HCT116 (cell line): ENCODE data around the gene TMEM204. TPM values are rescaled to one million over a fixed set of nuclear protein-coding genes. Genes with fewer than 3 reads are reported as not detected.

Experiments used
- ATAC-seq: fragments of 200-7000 bp; cut with Tn5 transposase; 2 replicates; pipeline ENCODE4 v1.9.1; 2020; ENCODE audit warnings: mild to moderate bottlenecking, moderate library complexity
- BruUV-seq: library from RNA; stranded (reverse); fragments of 400-500 nt; replicated peaks from 2 replicates; lab custom pipeline; 2021; lab: Mats Ljungman, UMichigan
- CTCF ChIA-PET: fragments of 300-600 bp; sonication (Branson Sonifier 250); formaldehyde crosslinking; loops from one replicate; lab custom pipeline; 2021; ENCODE audit warnings: antibody characterized with exemption; lab: Charles Lee
- POLR2A ChIA-PET: fragments of 300-600, 350-600 bp; sonication (Branson Sonifier 250); formaldehyde crosslinking; loops from one replicate; lab custom pipeline; 2021; ENCODE audit warnings: antibody characterized with exemption; lab: Charles Lee
- RAD21 ChIA-PET, 2 experiments: fragments of 300-600 bp; sonication (Branson Sonifier 250); formaldehyde crosslinking; loops; one replicate each; lab custom pipeline; 2023; ENCODE audit warnings: low total read pairs in 2 of 2; ENCODE audit not compliant: uncharacterized antibody in 2 of 2, unreplicated experiment in 2 of 2, low non-redundant PET in 1 of 2; lab: Charles Lee
- DNase-seq: peaks from one replicate; pipeline ENCODE4 v3.0.0-alpha.2; 2010; ENCODE audit warnings: low read depth, low spot score
- H2AFZ ChIP-seq: fragments of 200-600 bp; shearing (Covaris generic), sonication (generic); 2 replicates; pipeline ENCODE4 v1.6.1; 2017; ENCODE audit warnings: low read depth, mixed run types, mixed read lengths, antibody characterized with exemption, low read length; ENCODE audit not compliant: poor library complexity, severe bottlenecking
- H3K27ac ChIP-seq: 2 replicates; pipeline ENCODE4 v1.5.1; 2012; ENCODE audit warnings: low read depth, low read length
- H3K27me3 ChIP-seq: fragments of 200-600 bp; sonication (generic); 2 replicates; pipeline ENCODE4 v1.6.1; 2016; ENCODE audit warnings: mixed run types, low read length, mixed read lengths; ENCODE audit not compliant: insufficient read depth
- H3K36me3 ChIP-seq, 2 experiments: fragments of 200-500 bp in 1 of 2; fragments of 200-600 bp in 1 of 2; sonication (Bioruptor generic) in 1 of 2; sonication (generic) in 1 of 2; 2 replicates each; pipeline versions ENCODE4 v1.5.1 to v1.6.1; 2014 to 2016; ENCODE audit warnings: low read length in 2 of 2, inconsistent platforms in 1 of 2, mixed read lengths in 1 of 2, mixed run types in 1 of 2; ENCODE audit not compliant: insufficient read depth in 2 of 2, control insufficient read depth in 1 of 2
- H3K4me1 ChIP-seq, 2 experiments: fragments of 200-600 bp in 1 of 2; sonication (generic) in 1 of 2; 2 replicates each; pipeline versions ENCODE4 v1.5.1 to v1.6.1; 2012 to 2017; ENCODE audit warnings: low read length in 2 of 2, inconsistent platforms in 1 of 2, mild to moderate bottlenecking in 1 of 2, mixed read lengths in 1 of 2, mixed run types in 1 of 2, moderate library complexity in 1 of 2; ENCODE audit not compliant: insufficient read depth in 2 of 2, control insufficient read depth in 1 of 2
- H3K4me2 ChIP-seq: fragments of 200-600 bp; sonication (generic); 2 replicates; pipeline ENCODE4 v1.6.1; 2017; ENCODE audit warnings: mixed run types, low read length, mixed read lengths
- H3K4me3 ChIP-seq, 2 experiments: fragments of 200-600 bp in 1 of 2; sonication (generic) in 1 of 2; replicated peaks in 1 of 2; 2 replicates each; pipeline ENCODE4 v1.5.1; 2011 to 2016; ENCODE audit warnings: low read length in 2 of 2, control low read depth in 1 of 2, low read depth in 1 of 2, mild to moderate bottlenecking in 1 of 2, mixed read lengths in 1 of 2, mixed run types in 1 of 2
- H3K79me2 ChIP-seq: fragments of 200-600 bp; sonication (generic); 2 replicates; pipeline ENCODE4 v1.6.1; 2017; ENCODE audit warnings: mild to moderate bottlenecking, mixed run types, low read length, moderate library complexity, mixed read lengths; ENCODE audit not compliant: insufficient read depth
- H3K9ac ChIP-seq: fragments of 200-600 bp; sonication (generic); 2 replicates; pipeline ENCODE4 v1.6.1; 2016; ENCODE audit warnings: low read length, mixed read lengths
- H3K9me2 ChIP-seq: fragments of 200-600 bp; sonication (generic), shearing (Covaris generic); 2 replicates; pipeline ENCODE4 v1.6.1; 2017; ENCODE audit warnings: mixed run types, mild to moderate bottlenecking, moderate library complexity; ENCODE audit not compliant: insufficient read depth
- H3K9me3 ChIP-seq, 2 experiments: fragments of 200-500 bp in 1 of 2; fragments of 200-600 bp in 1 of 2; sonication (Bioruptor generic) in 1 of 2; sonication (generic) in 1 of 2; 2 replicates each; pipeline ENCODE4 v1.6.1; 2014 to 2017; ENCODE audit warnings: low read length in 2 of 2, mixed read lengths in 2 of 2, inconsistent platforms in 1 of 2, low read depth in 1 of 2, mild to moderate bottlenecking in 1 of 2, mixed run types in 1 of 2, moderate library complexity in 1 of 2; ENCODE audit not compliant: control insufficient read depth in 1 of 2, insufficient read depth in 1 of 2
- H4K20me1 ChIP-seq: fragments of 200-600 bp; sonication (generic), shearing (Covaris generic); 2 replicates; pipeline ENCODE4 v1.6.1; 2017; ENCODE audit warnings: mixed run types, mild to moderate bottlenecking, moderate library complexity; ENCODE audit not compliant: insufficient read depth
- ATF3 ChIP-seq: IDR thresholded peaks from 2 replicates; pipeline ENCODE4 v1.6.1; 2012
- CBX3 ChIP-seq: IDR thresholded peaks from 2 replicates; pipeline ENCODE4 v1.6.1; 2012; ENCODE audit warnings: low read depth
- CEBPB ChIP-seq: IDR thresholded peaks from 2 replicates; pipeline ENCODE4 v1.6.1; 2012; ENCODE audit warnings: low read depth
- EGR1 ChIP-seq: IDR thresholded peaks from 2 replicates; pipeline ENCODE4 v1.6.1; 2012; ENCODE audit warnings: low read depth
- EZH2 ChIP-seq: fragments of 200-600 bp; sonication (generic); IDR thresholded peaks from 2 replicates; pipeline ENCODE4 v1.6.1; 2017; ENCODE audit warnings: antibody characterized with exemption, mixed run types
- EZH2phosphoT487 ChIP-seq: fragments of 200-600 bp; IDR thresholded peaks from 2 replicates; pipeline ENCODE4 v1.6.1; 2018; ENCODE audit warnings: antibody characterized with exemption, borderline replicate concordance
- FOSL1 ChIP-seq: IDR thresholded peaks from 2 replicates; pipeline ENCODE4 v1.6.1; 2012; ENCODE audit warnings: low read depth
- JUND ChIP-seq: IDR thresholded peaks from 2 replicates; pipeline ENCODE4 v1.6.1; 2012
- MAX ChIP-seq: IDR thresholded peaks from 2 replicates; pipeline ENCODE4 v1.6.1; 2012
- POLR2A ChIP-seq: IDR thresholded peaks from 2 replicates; pipeline ENCODE4 v1.7.0; 2011; ENCODE audit warnings: borderline replicate concordance; ENCODE audit not compliant: insufficient read depth, insufficient read length; ENCODE audit errors: extremely low read depth
- POLR2AphosphoS5 ChIP-seq: IDR thresholded peaks from 2 replicates; pipeline ENCODE4 v1.6.1; 2011; ENCODE audit warnings: mild to moderate bottlenecking, low read depth, low read length, moderate library complexity
- REST ChIP-seq: IDR thresholded peaks from 2 replicates; pipeline ENCODE4 v1.6.1; 2012; ENCODE audit warnings: low read depth
- SIN3A ChIP-seq: IDR thresholded peaks from 2 replicates; pipeline ENCODE4 v1.6.1; 2012; ENCODE audit warnings: low read depth
- SP1 ChIP-seq: IDR thresholded peaks from 2 replicates; pipeline ENCODE4 v1.6.1; 2012; ENCODE audit warnings: low read depth
- ZBTB33 ChIP-seq: IDR thresholded peaks from 2 replicates; pipeline ENCODE4 v1.6.1; 2011; ENCODE audit warnings: mild to moderate bottlenecking, low read length, moderate library complexity; ENCODE audit not compliant: insufficient replicate concordance; ENCODE audit errors: extremely low read depth
- ZNF274 ChIP-seq: fragments of 200-500 bp; sonication (Bioruptor generic); IDR thresholded peaks from 2 replicates; pipeline ENCODE4 v1.6.1; 2014; ENCODE audit warnings: mild to moderate bottlenecking, low read depth, low read length, inconsistent platforms
- intact Hi-C: fragments of 100-400 bp; cut with micrococcal nuclease; formaldehyde crosslinking; loops from 2 replicates; pipeline ENCODE4 v1.10.0; 2022
- total RNA-seq: library from RNA; stranded (reverse); gene quantifications from one replicate; pipeline ENCODE4 v1.2.1, GENCODE V29; 2021; ENCODE audit not compliant: unreplicated experiment

TMEM204 gene
- total RNA-seq, 1 experiment from 2014 or later: 0.22 TPM

- no peak overlapping the region for H3K9ac ChIP-seq
- ATAC-seq (no peak), DNase-seq (no peak)
- H3K79me2 ChIP-seq: no peaks in the 10 kb centered on the region
- ChIA-PET CTCF (no interaction called here), RAD21 (no interaction called here), POLR2A (no interaction called here)
- no peak overlapping the region for H3K4me3 ChIP-seq
- H2AFZ ChIP-seq: no peak overlapping the region
- no peak for TF ChIP-seq CEBPB
- no peak for TF ChIP-seq EGR1
- TF ChIP-seq SIN3A: no peak
- TF ChIP-seq MAX: no peak
- no peak for TF ChIP-seq REST
- no peak for TF ChIP-seq EZH2
- TF ChIP-seq ZNF274: no peak
- no peak for TF ChIP-seq FOSL1
- TF ChIP-seq SP1: no peak
- no peak for TF ChIP-seq POLR2A
- no peak for TF ChIP-seq ATF3
- TF ChIP-seq CBX3: no peak
- no peak for TF ChIP-seq ZBTB33
- TF ChIP-seq POLR2AphosphoS5: no peak
- no peak for TF ChIP-seq JUND
- no peak for TF ChIP-seq EZH2phosphoT487
- no peaks in the 10 kb centered on the region for H4K20me1 ChIP-seq
- no peaks in the 10 kb centered on the region for H3K9me2 ChIP-seq
- BruUV-seq: no TSS peak
- intact Hi-C loops: no loop called here
- no peaks in the 10 kb centered on the region for H3K27me3 ChIP-seq
- H3K27ac ChIP-seq: no peak overlapping the region
- H3K9me3 ChIP-seq: no peaks in the 10 kb centered on the region
- H3K4me1 ChIP-seq: no peaks in the 10 kb centered on the region
- peaks cover 0 to 15% of the 10 kb centered on the region in 2 experiments; a peak in 2 of 4 replicates for H3K36me3 ChIP-seq
- H3K4me2 ChIP-seq: no peak overlapping the region
These were observed 47.5 kb downstream of the TMEM204 start for GRCh38 chr16:1580956-1581355.
